Measurements from ENCODE around the gene TMEM106C. TPM values are rescaled to one million over a fixed set of nuclear protein-coding genes. Genes with fewer than 3 reads are reported as not detected.

Gene TMEM106C
- total and polyA plus RNA-seq, 2 donors from 2014 or later: 51.7 to 126 TPM

- intact Hi-C loops (cut with DNase I): no loop called here
- TF ChIP-seq CTCF (IDR thresholded peaks at IDR 0.05; ENCODE audit: borderline replicate concordance, extremely low read depth, insufficient read depth): no peak
- Histone ChIP-seq H3K27me3 (ENCODE audit: control insufficient read depth, insufficient read depth, low read length) (no peaks in the 10 kb centered on the region), H3K9ac (ENCODE audit: low read length in 3 of 3) (peak overlapping the region in 1 of 3 donors; percentile 48), H3K4me1 (ENCODE audit: control insufficient read depth in 2 of 3, insufficient read depth in 2 of 3, low read depth in 1 of 3, low read length in 3 of 3) (peaks cover 0 to 43% (median 13%) of the 10 kb centered on the region in 3 donors), H3K36me3 (ENCODE audit: control insufficient read depth in 2 of 3, insufficient read depth in 3 of 3, low read length in 3 of 3) (no peaks in the 10 kb centered on the region), H3K4me3 (ENCODE audit: low read length in 3 of 3) (peak overlapping the region in 1 of 3 donors; percentile 54), H3K27ac (ENCODE audit: low read depth in 2 of 2, low read length in 2 of 2) (peak overlapping the region; percentile 79 to 85), H3K9me3 (ENCODE audit: control insufficient read depth in 2 of 3, insufficient read depth in 1 of 3, low read length in 3 of 3) (no peaks in the 10 kb centered on the region)
- FAIRE-seq (no peak), DNase-seq (peak in 3 of 5 donors; percentile 58 to 71 (median 60))
Observed at GRCh38 chr12:47942614-47943225, 20.7 kb upstream of the TMEM106C start.

DNA sequence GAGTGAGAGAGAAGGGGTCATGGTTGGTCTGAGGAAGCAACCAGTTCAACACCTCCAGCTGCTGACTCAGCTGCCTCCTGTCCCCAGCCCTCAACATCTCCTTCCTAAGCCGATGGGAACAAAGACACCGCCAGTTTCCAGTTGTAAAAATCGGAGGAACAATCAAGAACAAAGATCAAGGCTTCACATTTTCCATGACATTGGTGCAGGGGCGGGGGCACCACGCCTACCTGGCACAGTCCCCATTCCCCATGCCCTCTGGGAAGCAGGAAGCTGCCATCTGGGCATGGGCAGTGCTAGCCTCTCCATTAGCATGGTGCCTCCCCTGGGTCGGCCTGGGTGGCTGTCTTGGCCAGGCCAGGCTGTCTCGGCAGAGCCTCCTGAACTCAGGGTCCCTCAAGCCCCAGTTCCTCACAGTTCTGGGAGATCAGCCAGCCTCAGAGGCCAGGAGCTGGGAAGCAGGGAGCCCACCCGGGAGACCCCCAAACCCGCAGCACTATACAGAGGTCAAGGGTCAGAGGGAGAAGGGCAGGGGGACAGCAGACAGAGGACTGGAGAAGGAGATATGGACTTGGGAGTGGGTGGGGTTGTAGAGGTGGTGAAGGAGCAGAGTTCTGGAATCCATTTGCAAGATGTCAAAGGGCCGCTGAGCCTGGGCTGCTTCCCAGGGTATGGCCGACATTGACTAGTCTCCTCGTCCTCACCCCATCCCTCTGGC lies 19.6 kb upstream of the TMEM106C start:
- H3K9ac ChIP-seq (ENCODE audit: low read length in 3 of 3): no peak overlapping the region
- H3K27ac ChIP-seq (ENCODE audit: low read depth in 2 of 2, low read length in 2 of 2): peak overlapping the region; percentile 79 to 85
- intact Hi-C loops (cut with DNase I): no loop called here
- peak overlapping the region in 1 of 3 donors; percentile 54 for H3K4me3 ChIP-seq (ENCODE audit: low read length in 3 of 3)
- DNase-seq (peak in 1 of 5 donors; percentile 50), FAIRE-seq (no peak)
- no peaks in the 10 kb centered on the region for H3K9me3 ChIP-seq (ENCODE audit: control insufficient read depth in 2 of 3, insufficient read depth in 1 of 3, low read length in 3 of 3)
- H3K36me3 ChIP-seq (ENCODE audit: control insufficient read depth in 2 of 3, insufficient read depth in 3 of 3, low read length in 3 of 3): no peaks in the 10 kb centered on the region
- peaks cover 0 to 43% (median 13%) of the 10 kb centered on the region in 3 donors for H3K4me1 ChIP-seq (ENCODE audit: control insufficient read depth in 2 of 3, insufficient read depth in 2 of 3, low read depth in 1 of 3, low read length in 3 of 3)
- TF ChIP-seq CTCF (IDR thresholded peaks at IDR 0.05; ENCODE audit: borderline replicate concordance, extremely low read depth, insufficient read depth): no peak
- no peaks in the 10 kb centered on the region for H3K27me3 ChIP-seq (ENCODE audit: control insufficient read depth, insufficient read depth, low read length)

DNA sequence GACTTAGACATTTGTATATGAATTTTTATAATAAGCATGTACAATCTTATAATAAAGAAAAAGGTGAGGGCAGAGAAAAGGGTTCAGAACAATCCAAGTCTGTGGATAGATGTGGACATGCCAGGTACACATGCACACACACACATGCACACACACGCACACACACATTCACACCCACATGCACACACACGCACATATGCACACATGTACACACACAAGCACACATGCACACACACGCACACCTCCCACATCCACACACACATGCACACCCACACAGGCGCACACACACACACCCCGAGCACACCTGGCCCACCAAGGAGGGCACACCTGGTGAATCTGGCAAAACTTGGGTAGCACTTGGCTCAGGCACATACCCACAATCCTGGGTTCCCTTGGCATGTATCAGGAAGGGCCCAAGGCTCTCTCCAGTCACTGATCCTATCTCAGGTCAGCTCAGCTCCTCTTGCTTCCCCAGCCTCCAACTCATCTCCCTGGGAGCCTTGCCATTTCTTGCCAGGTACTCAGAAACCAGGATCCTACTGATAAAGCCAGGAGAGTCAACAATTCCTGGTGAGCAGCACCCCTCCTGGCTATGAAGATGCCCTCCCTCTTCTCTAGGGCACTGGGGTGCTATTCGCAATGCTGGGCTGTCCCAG lies 18.6 kb upstream of the TMEM106C start:
- FAIRE-seq (no peak), DNase-seq (peak in 1 of 5 donors; percentile 27)
- no peaks in the 10 kb centered on the region for H3K27me3 ChIP-seq (ENCODE audit: control insufficient read depth, insufficient read depth, low read length)
- H3K4me3 ChIP-seq (ENCODE audit: low read length in 3 of 3): peak overlapping the region in 1 of 3 donors; percentile 33
- no peak overlapping the region for H3K9ac ChIP-seq (ENCODE audit: low read length in 3 of 3)
- H3K9me3 ChIP-seq (ENCODE audit: control insufficient read depth in 2 of 3, insufficient read depth in 1 of 3, low read length in 3 of 3): no peaks in the 10 kb centered on the region
- H3K4me1 ChIP-seq (ENCODE audit: control insufficient read depth in 2 of 3, insufficient read depth in 2 of 3, low read depth in 1 of 3, low read length in 3 of 3): peaks cover 0 to 46% (median 13%) of the 10 kb centered on the region in 3 donors
- H3K27ac ChIP-seq (ENCODE audit: low read depth in 2 of 2, low read length in 2 of 2): no peak overlapping the region
- intact Hi-C loops (cut with DNase I): no loop called here
- H3K36me3 ChIP-seq (ENCODE audit: control insufficient read depth in 2 of 3, insufficient read depth in 3 of 3, low read length in 3 of 3): no peaks in the 10 kb centered on the region
- TF ChIP-seq CTCF (IDR thresholded peaks at IDR 0.05; ENCODE audit: borderline replicate concordance, extremely low read depth, insufficient read depth): no peak
